GM18870 (cell line): ENCODE measurements around the gene PRKAR1B.

Experiments
- ATAC-seq: cut with Tn5 transposase; IDR thresholded peaks from one replicate; pipeline ENCODE4 v1.9.1; 2021; ENCODE audit warnings: moderate library complexity; ENCODE audit not compliant: unreplicated experiment

PRKAR1B gene

DNA sequence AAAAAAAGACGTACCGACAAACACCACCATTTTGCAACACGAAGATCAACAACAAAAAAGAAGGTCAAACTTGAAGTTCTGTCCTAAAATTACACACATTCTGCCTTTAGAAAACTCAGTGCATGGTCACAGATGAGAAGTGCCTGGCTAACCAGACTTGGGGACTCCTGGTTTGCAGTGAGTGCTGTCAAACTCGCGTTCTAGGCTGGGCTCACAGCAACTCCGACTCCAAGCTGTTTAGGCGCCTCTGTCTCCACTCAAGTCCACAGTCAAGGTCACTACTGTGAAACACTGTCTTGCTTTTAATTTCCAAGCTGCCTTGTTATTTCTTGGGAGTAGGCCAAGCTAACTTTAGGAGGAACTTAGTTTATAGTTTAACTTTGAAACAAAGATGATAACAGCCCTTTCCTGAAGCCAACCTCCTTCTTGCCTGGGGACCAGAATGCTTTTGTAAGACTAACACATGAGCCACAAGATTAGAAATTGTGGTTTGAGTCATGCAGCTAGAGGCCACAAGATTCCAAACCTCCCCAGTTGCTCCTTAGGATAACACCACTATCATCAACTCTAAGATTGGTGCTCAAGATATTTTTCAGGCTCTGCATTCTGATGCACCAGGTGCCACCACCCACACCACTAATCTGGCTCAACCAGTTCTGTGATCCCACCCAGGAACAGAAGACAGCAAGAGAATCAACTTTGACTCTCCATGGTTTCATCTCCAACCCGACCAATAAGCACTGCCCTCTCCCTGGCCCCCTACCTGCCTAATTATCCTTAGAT lies 1.7 kb downstream of the PRKAR1B start:
- no peak for ATAC-seq

GRCh38 chr7:724298-724697 lies 2.8 kb downstream of the PRKAR1B start:
- no peak for ATAC-seq

GRCh38 chr7:723541-723940 lies 3.5 kb downstream of the PRKAR1B start:
- no peak for ATAC-seq

- ATAC-seq, result no peak
Observed at GRCh38 chr7:721619-722248, 5.3 kb downstream of the PRKAR1B start.

DNA sequence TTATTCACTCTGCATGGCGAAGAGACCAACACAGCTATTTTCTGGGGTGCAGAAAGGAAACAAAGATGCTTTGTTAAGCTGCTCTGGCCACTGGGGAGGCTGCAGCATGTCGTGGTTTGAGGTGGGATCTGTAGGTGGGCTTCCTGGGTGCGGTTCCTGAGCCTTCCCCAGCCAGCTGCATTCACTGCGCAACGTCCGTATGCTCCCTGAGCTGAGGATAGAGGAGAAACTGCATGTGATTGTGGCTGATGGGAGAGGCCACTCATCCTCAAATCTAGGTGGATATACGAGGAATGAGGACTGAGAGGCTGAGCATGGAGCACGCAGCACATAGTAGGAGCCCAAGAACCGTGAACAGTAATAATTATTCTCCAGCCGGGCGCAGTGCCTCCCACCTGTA lies 10.4 kb downstream of the PRKAR1B start:
- no peak for ATAC-seq

- no peak for ATAC-seq
Observed at GRCh38 chr7:716222-716621, 10.9 kb downstream of the PRKAR1B start.

DNA sequence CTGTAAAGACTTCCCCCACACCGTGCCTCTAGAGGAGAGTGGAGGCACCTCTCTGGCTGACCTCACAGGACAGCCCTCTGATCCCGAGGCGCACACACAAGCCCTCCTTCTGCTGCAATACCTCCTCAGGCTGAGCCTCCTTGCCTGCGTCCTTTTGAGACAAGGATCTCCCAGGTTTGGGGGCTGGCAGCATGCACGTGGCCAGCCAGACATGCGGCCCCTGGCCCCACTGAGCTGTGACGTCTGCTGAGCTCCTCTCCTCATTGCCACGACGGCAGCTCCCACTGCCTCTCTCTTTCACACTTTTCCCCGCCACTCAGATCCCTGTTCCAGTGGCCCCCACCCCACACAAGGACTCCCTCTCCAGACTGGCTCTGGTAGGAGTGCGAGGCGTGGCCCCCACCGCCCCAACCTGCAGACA lies 12.8 kb downstream of the PRKAR1B start:
- ATAC-seq, result no peak

DNA sequence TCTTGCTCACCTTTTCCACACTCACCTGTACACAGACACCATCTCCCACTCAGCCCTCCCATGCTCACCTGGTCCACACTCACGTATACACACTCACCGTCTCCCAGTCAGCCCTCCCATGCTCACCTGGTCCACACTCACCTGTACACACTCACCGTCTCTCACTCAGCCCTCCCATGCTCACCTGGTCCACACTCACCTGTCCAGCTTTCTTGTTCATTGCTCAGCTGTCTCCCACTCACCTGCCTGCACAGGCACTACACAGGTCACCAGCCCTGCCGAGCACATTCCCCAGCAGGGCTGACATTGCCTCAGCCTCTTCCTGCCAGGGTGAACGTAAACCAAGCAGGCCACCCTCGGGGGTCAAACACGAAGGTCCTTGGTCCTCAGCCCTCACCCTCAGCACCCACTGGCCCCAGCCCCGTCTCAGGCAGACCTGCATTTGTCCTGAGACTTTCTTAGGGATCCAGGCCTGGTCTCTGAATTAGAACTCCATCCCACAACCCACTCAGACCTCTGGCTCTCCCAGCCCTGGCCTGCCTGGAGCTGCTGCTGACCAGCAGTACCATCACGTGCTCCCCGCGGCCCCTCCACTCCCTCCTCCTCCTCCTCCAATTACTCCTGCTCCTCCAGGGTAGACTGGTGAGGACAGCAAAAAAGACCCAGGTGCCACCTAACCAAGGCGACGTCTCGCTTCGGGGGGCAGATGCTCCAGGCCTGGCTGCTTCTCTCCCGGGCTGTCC lies 13.4 kb downstream of the PRKAR1B start:
- no peak for ATAC-seq

DNA sequence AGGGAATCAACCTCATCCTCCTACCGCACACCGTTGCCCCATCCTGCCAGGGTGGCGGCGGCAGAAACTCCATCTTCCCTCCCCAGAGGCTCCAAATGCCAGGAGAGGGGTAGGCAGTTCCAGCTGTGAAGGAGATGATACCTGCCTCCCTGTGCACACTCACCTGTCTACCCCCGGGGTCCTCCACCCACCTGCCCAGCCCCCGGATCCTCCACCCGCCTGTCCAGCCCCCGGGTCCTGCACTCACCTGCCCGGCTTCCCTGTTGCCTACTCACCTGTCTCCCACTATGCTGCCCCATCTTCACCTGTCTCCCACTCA lies 14.0 kb downstream of the PRKAR1B start:
- ATAC-seq, result no peak

DNA sequence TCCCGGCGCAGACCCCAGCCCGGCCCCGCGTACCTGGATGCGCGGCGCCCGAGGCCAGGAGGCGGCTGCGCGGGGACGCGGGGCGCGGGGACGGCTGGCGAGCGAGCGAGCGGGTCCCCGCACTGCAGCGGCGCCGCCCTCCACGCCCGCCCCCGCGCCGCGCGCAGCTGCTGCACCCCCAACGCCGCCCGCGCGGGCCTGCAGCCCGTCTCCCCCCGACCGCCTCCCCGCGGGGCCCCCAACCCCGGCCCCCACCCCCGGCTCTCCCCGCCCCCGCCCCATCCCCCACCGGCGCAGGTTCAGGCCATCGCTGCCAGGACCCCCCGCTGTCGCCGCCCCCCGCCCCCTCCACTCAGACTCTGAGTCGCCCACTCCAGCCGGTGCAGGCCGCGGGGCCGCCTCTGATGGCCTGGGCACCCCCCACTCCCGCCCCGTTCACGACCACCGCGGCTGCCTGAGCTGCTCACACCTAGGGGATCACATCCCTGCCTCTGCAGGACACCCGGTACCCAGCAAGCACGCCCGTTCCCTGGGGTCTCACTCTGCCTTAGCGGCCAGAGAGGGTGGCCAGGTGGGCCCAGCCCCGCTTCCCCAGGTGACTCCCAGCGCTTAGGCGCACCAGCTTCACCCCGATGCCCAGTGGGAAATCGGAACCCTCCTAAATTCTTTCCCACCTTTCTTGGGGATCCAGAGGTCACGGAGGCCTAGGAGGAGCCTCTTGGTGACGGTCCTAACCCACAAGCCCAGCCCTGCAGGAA lies 14.5 kb downstream of the PRKAR1B start:
- ATAC-seq, result no peak

DNA sequence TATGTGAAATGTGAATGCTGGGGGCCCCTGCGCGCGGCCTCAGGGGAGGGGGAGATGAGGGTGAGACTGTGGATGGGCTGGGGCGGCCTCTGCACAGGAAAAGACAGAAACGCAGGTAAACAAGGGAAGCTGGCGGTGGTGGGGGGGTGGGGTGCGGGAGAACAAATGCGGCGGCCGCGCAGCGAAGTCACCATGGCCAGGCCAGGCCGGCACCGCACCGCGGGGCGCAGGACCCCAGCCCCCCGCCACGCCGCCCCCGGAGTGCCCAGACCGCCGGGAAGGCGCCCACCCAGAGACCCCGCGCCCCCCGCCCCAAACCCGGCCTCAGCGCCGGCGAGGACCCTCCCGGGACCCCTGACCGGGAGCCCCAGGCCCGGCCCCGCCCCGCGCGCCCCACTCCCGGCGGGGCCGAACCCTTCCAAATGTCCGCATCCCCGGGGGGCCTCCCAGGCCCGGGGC lies 15.1 kb downstream of the PRKAR1B start:
- ATAC-seq, result no peak

GRCh38 chr7:711093-711921 lies 15.8 kb downstream of the PRKAR1B start:
- no peak for ATAC-seq

- no peak for ATAC-seq
Observed at GRCh38 chr7:710161-710560, 16.9 kb downstream of the PRKAR1B start.

GRCh38 chr7:707296-708000 lies 19.6 kb downstream of the PRKAR1B start:
- ATAC-seq, result no peak

DNA sequence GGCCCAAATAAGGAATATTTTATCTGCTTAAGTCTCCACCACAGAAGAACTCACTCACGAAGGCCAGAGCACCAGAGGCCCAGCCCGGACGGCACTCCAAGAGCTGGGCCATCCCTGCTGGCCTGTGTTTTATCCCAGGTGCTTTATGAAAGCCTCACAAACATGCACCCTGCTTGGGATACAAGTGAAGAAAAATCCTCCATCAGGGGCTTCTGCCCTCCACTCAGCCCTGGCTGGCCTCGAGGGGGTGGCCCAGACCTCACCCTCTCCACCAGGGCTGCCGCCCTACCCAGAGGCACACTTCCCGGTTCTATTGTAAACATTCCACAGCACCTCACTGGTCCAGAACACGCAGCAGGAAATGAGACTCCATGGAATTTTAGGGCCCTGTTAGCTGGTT lies 20.4 kb downstream of the PRKAR1B start:
- ATAC-seq, result no peak

DNA sequence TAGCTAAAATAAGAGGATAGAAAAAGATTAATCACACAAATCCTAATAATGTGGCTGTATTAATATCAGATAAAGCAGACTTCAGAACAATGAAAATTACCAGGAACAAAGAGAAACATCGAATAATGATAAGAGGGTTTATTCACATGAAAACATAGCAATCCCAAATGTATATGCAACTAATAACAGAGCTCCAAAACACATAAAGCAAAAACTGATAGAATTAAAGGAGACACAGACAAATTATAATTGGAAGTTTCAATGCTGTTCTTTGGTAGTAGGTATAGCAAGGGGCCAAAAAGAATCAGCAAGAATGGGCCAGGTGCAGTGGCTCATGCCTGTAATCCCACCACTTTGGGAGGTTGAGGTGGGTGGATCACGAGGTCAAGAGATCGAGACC lies 24.0 kb downstream of the PRKAR1B start:
- ATAC-seq, result no peak

- ATAC-seq, result no peak
Observed at GRCh38 chr7:701086-701671, 25.9 kb downstream of the PRKAR1B start.

DNA sequence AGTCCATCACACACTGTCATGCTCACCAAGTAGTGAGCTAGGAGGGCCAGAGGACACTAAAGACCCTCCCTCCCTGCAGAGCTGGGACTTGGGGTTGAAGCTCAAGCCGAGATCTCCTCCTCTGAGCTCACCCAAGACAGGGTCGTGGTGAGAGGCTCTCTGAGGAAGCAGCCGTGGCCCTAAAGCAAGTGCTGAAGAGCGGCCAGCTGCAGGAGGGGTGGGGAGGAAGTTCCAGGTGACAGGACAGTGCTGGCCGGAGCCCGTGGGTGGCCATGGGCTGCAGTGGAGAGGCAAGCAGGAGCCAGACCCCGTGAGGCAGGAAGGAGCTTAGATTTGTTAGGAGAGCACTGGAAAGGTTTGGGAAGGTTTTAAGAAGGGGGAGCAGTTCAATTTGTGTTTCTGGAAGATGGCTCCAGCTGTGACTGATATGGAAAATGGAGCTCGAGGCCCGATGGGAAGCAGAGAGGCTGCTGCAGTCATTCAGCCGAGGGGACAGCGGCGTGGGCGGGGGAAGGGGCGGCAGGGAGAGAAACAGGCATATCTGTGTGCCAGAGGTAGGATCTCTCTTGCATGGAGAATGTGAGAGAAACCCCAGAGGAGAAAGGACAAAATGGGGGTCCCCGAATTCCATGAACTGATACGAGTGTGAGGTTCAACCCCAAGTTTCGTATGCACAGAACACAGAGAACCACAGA lies 27.5 kb downstream of the PRKAR1B start:
- ATAC-seq, result no peak
